Stimulated activated CD4-positive, alpha-beta T cell treated with anti-CD3 and anti-CD28 coated beads, Interleukin-2, amount 100 ng/mL, for 24 hours (primary cell): ENCODE results near the gene OR5D16.
"Not testable (repeated sequence)": the region's sequence is repeated elsewhere in the genome, so short reads cannot be mapped to it uniquely, and the experiment has no call there.

Experiments used
- DNase-seq, 2 donors: peaks; one replicate each; pipeline ENCODE4 v3.0.0-alpha.2; 2020

The OR5D16 gene

DNA sequence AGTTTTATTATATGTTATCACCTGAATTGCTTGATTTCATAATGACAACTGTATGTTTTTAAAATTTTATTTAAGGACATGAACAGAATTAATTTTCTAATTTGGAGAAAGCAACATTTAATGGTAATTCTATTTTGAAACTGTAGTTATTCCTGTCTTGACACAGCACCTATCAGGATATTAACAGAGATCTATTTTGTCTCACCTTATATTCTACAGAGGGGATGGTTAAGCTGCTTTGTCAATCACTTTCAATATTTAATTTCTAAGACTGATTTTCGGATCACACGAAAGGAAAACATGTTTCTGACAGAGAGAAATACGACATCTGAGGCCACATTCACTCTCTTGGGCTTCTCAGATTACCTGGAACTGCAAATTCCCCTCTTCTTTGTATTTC is at the start of gene OR5D16:
TSS of gene OR5D16 (plus strand) at position 301 of the 400 bp plus-strand sequence. CDS start at position 301, 0 bp downstream.
- no peak for DNase-seq

DNA sequence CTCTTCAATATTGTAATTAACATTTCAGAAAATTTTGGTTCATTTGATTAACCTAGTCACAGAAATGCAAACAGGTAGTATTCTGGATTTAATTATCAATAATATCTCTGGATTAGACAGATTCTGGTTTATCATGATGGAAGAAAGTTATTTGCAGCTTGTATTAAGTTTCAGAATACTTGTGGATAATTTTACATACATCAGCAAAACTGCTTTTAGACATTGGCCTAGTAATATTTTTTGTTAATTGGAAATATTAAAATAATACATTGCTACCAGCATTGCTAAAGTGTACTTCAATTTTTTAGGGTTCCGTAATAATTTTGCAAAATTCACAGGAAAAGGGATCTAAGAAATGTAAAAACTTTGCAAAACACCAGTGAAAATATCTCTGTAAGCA is 46.9 kb upstream of the OR5D16 start:
- DNase-seq, result no peak

DNA sequence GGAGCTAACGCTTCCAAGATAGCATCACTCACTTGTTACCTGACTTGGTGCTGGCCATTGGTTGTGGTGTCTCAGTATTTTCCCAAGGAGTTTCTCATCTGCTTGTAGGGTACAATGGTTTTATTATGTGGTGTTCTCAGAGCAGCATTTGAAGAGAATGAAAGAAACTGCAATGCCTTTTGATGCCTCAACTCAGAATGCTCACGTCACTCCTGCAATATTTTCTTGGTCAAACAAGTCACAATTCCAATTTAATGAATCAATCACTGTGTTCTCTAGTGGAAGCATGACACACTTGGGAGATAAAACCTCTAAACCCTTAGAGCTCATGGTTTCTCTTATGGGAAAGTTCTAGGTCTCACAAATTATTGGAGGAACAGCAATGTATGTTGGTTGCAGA is 45.2 kb upstream of the OR5D16 start:
- DNase-seq, result no peak

DNA sequence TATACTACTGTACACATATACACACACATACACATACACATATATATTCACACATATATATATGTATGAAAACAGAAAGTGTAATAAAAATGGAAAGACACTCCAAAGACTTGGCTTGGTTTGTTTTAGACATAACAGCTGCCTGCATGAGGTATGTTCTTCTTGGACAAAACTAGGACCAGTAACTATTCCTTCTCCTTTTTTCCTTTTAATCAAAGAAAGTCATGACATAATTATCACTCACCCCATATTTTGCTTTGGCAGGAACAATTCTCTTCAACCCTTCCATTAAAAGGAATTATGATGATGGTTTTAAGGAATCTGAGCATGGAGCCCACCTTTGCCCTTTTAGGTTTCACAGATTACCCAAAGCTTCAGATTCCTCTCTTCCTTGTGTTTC is 43.3 kb upstream of the OR5D16 start, which contains the start of gene OR5D14:
TSS of gene OR5D14 (plus strand) at position 301 of the 400 bp plus-strand sequence. CDS start at position 301, 0 bp downstream.
- no peak for DNase-seq

DNA sequence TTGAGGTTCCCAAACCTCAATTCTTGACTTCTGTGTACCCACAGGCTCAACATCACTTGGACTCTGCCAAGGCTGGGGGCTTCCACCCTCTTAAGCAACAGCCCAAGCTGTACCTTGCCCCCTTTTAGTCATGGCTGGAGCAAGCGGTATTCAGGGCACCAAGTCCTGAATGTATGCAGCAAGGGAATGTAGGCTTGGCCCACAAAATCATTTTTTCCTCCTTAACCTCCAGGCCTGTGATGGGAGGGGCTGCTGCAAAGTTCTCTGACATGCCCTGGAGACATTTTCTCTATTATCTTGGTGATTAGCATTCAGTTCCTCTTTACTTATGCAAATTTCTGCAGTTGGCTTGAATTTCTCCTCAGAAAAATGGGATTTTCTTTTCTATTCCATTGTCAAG is 32.3 kb upstream of the OR5D16 start:
- DNase-seq, result no peak

DNA sequence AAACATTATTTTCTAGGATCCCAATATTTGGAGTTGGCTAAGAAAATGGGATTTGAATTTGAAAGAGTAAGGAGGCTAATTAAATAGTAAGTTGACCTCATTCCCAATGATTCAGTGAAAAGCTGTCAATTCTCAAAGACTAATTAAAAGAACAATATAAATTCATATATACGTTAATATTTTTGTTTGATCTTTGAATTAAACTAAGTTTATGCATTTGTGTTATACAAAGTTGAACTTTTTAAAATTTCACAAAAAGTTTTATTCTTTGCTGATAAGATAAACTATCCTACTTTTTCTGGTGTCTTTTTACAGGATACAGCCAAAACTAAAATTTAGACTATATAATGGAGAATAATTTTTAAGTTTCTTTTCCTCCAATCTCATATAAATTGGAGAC is 27.5 kb upstream of the OR5D16 start, which contains the start of gene OR5L1:
TSS of gene OR5L1 (plus strand) at position 301 of the 400 bp plus-strand sequence. CDS start 100 bp downstream, outside the sequence.
- DNase-seq, result no peak

DNA sequence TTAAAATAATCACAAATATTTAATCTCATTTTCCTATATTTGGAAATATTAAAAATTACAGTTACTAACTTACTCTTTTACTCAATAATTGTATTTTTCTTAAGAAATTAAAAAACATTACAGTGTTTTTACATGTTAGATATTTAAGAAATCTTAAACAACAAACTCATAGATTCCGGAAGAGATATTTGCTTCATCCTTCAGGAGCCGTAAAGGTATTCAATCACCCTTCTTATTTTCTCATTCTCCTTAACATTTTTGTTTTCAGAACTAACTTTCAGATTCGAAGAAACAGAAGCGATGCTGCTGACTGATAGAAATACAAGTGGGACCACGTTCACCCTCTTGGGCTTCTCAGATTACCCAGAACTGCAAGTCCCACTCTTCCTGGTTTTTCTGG is 19.2 kb upstream of the OR5D16 start, which contains the start of gene OR5D18:
TSS of gene OR5D18 (plus strand) at position 301 of the 400 bp plus-strand sequence. CDS start at position 301, 0 bp downstream.
- DNase-seq, result no peak

DNA sequence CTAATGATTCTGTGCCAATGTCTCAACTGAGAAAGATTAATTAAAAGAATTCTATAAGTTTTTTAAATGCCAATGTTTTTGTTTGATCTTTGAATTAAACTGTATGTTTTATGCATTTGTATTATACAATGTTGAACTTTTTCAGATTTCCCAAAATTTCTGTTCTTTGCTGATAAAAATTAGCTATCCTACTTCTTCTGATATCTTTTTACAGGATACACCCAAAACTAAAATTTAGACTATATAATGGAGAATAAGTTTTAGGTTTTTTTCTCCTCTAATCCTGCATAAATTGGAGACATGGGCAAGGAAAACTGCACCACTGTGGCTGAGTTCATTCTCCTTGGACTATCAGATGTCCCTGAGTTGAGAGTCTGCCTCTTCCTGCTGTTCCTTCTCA is 11.6 kb upstream of the OR5D16 start, which contains the start of gene OR5L2:
TSS of gene OR5L2 (plus strand) at position 301 of the 400 bp plus-strand sequence. CDS start at position 301, 0 bp downstream.
- no peak for DNase-seq

DNA sequence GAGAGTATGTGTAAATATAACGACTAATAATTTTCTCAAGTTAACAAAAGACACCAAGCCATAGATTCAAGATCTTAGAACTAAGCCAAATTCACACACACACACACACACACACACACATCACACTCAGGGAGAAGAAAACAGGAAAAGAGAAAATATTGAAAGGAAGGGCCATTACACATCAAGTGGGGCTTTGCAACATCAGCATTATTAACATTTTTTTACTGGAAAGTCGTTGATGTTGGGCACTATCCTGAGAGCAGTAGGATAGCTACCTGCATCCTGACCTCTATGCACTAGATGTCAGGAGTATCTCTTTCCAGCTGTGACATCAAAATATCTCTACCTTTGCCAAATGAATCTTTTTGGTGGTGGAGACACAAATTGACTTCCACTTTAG is 8.9 kb downstream of the OR5D16 start:
- DNase-seq, result no peak

DNA sequence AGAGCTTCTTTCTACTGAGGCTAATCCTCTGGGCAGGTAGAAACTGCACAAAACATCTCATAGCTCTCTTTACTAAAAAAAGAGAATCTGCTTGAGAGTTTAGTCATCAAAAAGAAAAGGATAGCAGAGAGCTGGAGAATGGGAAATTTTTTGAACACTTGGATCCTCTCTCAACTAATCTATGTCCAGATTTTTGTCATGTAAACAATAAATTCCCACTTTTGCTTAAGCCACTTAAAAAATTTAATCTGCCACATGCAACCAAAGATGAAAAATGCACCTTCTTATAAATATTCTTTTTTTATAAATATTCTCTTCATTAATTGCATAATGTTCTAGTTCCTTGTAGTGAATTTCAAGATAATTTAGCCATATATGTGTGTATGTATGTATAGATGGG is 10.5 kb downstream of the OR5D16 start:
- DNase-seq, result no peak

DNA sequence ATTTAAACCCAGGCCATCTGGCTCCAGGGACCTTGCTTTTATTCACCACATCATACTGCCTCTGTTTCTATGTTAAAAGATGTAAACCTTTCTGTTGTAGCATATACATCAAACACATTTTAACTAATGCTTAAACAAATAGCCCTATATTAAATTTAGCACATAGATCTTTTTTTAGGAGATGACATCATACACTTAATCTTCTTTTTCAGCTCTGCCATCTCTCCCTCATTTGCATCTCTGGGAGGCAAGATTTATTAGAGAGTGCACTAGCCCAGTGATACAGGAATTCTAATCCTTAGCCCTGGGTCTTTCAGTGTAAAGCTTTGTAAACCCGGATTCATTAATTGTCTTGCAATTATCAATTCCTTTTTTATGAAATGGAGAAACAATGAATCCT is 13.6 kb downstream of the OR5D16 start:
- no peak for DNase-seq

DNA sequence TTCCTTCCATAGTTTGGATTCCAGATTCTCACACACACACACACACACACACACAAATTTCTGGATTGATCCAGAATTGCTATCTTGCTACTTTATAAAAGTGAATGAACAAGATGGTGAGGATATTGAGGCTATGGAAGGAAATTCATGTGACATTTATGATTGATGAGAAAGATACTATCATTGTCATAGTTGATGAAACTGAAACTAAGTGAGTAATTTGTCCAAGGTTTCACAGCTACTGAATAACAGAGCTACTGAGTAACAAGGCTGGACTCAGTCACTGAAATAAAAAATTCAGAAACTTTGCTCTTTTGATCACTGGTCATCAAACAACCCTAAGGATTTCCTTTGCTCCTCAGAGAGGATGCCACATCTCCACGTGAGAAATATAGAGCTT is 16.2 kb downstream of the OR5D16 start:
- no peak for DNase-seq

DNA sequence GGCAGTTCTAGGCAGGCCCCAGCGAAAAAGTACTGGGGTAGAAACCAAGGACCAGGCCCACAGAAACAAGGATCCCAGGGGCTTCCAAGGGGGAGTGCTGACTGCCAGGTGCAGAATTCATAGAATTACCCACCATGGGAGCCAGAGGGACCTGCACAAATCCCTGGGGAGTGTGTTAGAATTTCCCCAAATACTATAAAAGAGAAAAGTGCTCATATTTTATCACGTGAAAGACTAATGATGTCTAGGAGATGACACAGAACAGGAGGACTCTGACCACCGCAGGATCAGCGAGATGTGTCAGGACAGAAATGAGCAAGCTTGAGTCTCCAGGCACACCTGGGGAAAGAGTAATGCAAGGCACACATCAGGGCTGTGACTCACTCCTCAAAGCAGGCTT is 28.8 kb downstream of the OR5D16 start:
- not testable (repeated sequence) for DNase-seq

DNA sequence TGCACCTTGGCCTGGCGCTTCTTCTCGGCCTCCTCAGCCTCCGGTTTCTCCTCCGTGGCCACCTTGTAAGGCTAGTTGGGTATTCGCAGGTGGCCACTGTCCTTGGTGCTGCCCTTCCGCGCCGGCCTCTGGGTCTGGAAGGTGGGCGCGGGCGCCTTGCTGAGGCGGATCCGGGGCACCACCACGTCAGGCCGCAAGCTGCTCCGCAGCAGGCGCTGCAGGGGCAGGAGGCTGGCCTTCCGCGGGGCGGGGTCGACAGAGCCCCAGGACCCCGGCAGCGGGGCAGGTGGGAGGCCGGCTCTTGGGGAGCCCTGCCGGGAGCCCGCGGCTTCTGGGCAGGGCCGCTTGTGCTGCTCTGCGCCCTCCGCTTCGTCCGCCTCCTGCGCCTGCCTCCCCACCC is 34.2 kb downstream of the OR5D16 start:
- not testable (repeated sequence) for DNase-seq

DNA sequence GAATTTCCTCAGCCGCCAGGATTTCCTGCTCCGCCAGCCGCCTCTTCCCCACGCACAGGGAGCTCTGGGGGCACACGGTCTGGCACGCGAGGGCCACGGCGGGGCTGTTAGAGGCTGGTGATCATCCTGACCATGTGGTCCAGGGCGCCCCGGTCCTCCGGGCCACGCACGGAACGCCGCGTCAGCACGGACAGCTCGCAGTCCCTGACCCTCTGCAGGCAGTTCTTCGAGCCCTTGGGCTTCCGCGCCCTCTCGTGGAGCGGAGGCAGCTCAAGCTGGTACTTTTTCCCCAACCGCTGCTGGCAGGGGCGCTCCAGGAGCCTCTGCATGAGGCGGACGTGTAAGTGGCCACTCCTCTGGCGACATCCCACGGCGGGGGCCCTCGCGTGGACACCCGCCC is 34.6 kb downstream of the OR5D16 start:
- DNase-seq, result not testable (repeated sequence)

DNA sequence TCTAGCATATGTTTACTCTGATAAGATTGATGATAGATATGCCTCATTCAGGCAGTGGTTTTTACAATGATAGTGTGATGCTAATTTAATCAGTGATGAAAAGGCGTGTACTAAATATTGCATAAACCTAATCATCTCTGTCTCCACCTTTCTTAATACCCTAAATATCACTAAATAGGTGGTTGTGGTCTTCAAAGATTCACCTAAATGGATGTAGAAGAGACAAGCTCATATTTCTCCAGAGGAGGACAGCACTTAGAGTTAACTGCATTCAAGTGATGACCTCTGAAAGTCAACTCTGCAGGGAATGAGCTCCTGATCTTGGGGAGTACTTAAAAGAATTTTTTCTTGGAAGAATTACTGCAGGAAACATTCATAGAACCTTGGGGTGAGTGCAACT is 44.4 kb downstream of the OR5D16 start, which contains the start of gene TRIM51:
TSS of gene TRIM51 (plus strand) at position 301 of the 400 bp plus-strand sequence. CDS start 2,132 bp downstream, outside the sequence.
- DNase-seq, result not testable (repeated sequence)

DNA sequence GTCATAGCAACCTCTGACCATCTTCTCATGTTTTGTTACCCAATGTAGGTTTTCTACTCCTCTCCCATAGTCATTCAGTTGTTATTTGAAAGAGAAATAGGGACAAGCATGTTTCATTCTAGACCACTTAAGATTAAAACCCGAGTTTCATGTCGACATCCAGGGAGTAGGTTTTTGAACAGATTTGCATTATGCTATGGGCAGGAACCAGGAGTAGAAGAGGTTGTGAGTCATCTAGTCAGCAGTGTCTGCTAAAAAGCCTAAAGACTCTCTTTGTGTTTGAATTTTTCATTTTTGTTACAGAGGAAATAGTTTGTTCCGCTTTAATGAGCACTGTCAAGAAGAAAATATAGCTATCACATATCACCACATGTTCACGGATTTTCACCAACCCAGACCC is 46.4 kb downstream of the OR5D16 start:
- DNase-seq, result not testable (repeated sequence)

DNA sequence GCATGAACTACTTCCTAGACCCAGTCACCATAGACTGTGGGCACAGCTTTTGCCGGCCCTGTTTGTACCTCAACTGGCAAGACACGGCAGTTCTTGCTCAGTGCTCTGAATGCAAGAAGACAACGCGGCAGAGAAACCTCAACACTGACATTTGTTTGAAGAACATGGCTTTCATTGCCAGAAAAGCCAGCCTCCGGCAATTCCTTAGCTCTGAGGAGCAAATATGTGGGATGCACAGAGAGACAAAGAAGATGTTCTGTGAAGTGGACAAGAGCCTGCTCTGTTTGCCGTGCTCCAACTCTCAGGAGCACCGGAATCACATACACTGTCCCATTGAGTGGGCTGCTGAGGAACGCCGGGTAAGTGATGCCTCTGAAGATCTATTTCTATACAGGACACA is 46.9 kb downstream of the OR5D16 start:
- DNase-seq, result not testable (repeated sequence)
